GM12878 (cell line): ENCODE results near the gene KIF21A. TPM values are rescaled to one million over a fixed set of nuclear protein-coding genes. Genes with fewer than 3 reads are reported as not detected.

Experiments
- ATAC-seq: fragments of 200-7000 bp; cut with Tn5 transposase; 3 replicates; pipeline ENCODE4 v1.9.1; 2020; ENCODE audit warnings: mild to moderate bottlenecking, moderate library complexity
- BruUV-seq: library from RNA; stranded (reverse); fragments of 400-500 nt; replicated peaks from 2 replicates; lab custom pipeline; 2021; lab: Mats Ljungman, UMichigan
- CTCF ChIA-PET: fragments of 300-600 bp; sonication (Branson Sonifier 250); formaldehyde crosslinking; extraction: SDS; loops from one replicate; lab custom pipeline; 2021; ENCODE audit warnings: inconsistent platforms; lab: Yijun Ruan, JAX
- POLR2A ChIA-PET: fragments of 350-600 bp; formaldehyde crosslinking; extraction: SDS; loops from one replicate; lab custom pipeline; 2021; ENCODE audit warnings: inconsistent platforms; lab: Charles Lee
- RAD21 ChIA-PET: fragments of 300-600 bp; sonication (Branson Sonifier 250); formaldehyde crosslinking; loops from one replicate; lab custom pipeline; 2023; ENCODE audit warnings: antibody characterized with exemption; ENCODE audit not compliant: unreplicated experiment; lab: Charles Lee
- SMC1A ChIA-PET: fragments of 300-600 bp; sonication (Branson Sonifier 250); formaldehyde crosslinking; loops from one replicate; lab custom pipeline; 2023; ENCODE audit not compliant: unreplicated experiment, uncharacterized antibody; lab: Charles Lee
- DNase-seq: peaks from one replicate; pipeline ENCODE4 v3.0.0-alpha.2; 2011; ENCODE audit warnings: low read depth, low spot score
- FAIRE-seq: peaks from 3 replicates; lab custom pipeline; 2011; peaks lifted over from hg19 to GRCh38; lab: Jason Lieb, UNC
- H2AFZ ChIP-seq: 2 replicates; pipeline ENCODE4 v1.6.0; 2011; ENCODE audit warnings: low read depth, low read length, control low read depth; ENCODE audit not compliant: control insufficient read depth
- H3K27ac ChIP-seq: 2 replicates; pipeline ENCODE4 v1.5.1; 2011; ENCODE audit warnings: control low read depth; ENCODE audit not compliant: control insufficient read depth, insufficient read depth
- H3K27me3 ChIP-seq, 2 experiments: replicated peaks in 1 of 2; 2 replicates each; pipeline versions ENCODE4 v1.6.0 to v1.6.1; 2011; ENCODE audit warnings: low read length in 1 of 2; ENCODE audit not compliant: control insufficient read depth in 2 of 2, insufficient read depth in 2 of 2
- H3K36me3 ChIP-seq, 2 experiments: 2 replicates each; pipeline ENCODE4 v1.5.1; 2011; ENCODE audit warnings: low read length in 1 of 2; ENCODE audit not compliant: control insufficient read depth in 2 of 2, insufficient read depth in 2 of 2
- H3K4me1 ChIP-seq: 2 replicates; pipeline ENCODE4 v1.6.1; 2011; ENCODE audit warnings: mild to moderate bottlenecking, low read length, moderate library complexity, mixed read lengths; ENCODE audit not compliant: control insufficient read depth, insufficient read depth
- H3K4me2 ChIP-seq: 2 replicates; pipeline ENCODE4 v1.6.0; 2011; ENCODE audit warnings: control low read depth; ENCODE audit not compliant: control insufficient read depth, insufficient read depth
- H3K4me3 ChIP-seq: fragments of 200-600 bp; sonication (generic); 2 replicates; pipeline ENCODE4 v1.5.1; 2016
- H3K79me2 ChIP-seq: 2 replicates; pipeline ENCODE4 v1.6.0; 2011; ENCODE audit warnings: low read length; ENCODE audit not compliant: control insufficient read depth, insufficient read depth
- H3K9ac ChIP-seq: 2 replicates; pipeline ENCODE4 v1.8.0; 2011; ENCODE audit warnings: low read length, control low read depth, mixed read lengths; ENCODE audit not compliant: control insufficient read depth, insufficient read depth
- H3K9me3 ChIP-seq: replicated peaks from 3 replicates; pipeline ENCODE4 v1.5.1; 2011; ENCODE audit warnings: mild to moderate bottlenecking, low read length; ENCODE audit not compliant: control insufficient read depth, insufficient read depth
- H4K20me1 ChIP-seq: 2 replicates; pipeline ENCODE4 v1.6.0; 2011; ENCODE audit not compliant: control insufficient read depth, insufficient read depth
- CBX5 ChIP-seq: sonication (generic); IDR thresholded peaks from 2 replicates; pipeline ENCODE4 v1.6.1; 2016; ENCODE audit warnings: low read depth, moderate library complexity, mild to moderate bottlenecking, inconsistent platforms
- RAD21 ChIP-seq: IDR thresholded peaks from 2 replicates; pipeline ENCODE4 v1.6.1; 2011; ENCODE audit warnings: mild to moderate bottlenecking, low read depth, low read length, moderate library complexity; ENCODE audit not compliant: insufficient read depth
- SKIL ChIP-seq: fragments of 450-650 bp; IDR thresholded peaks from 2 replicates; pipeline ENCODE4 v1.6.1; 2017; ENCODE audit warnings: mild to moderate bottlenecking, low read depth, inconsistent platforms; ENCODE audit not compliant: poor library complexity, severe bottlenecking
- SMC3 ChIP-seq: IDR thresholded peaks from 2 replicates; pipeline ENCODE4 v1.6.1; 2011; ENCODE audit warnings: low read length, improper control_type of control experiment, borderline replicate concordance
- SPI1 ChIP-seq: IDR thresholded peaks from 2 replicates; pipeline ENCODE4 v1.6.1; 2011; ENCODE audit warnings: low read depth, mild to moderate bottlenecking, low read length, moderate library complexity, borderline replicate concordance; ENCODE audit not compliant: insufficient read depth
- SUZ12 ChIP-seq: fragments of 200-600 bp; sonication (generic); IDR thresholded peaks from one replicate; pipeline ENCODE4 v1.6.1; 2018; ENCODE audit warnings: antibody characterized with exemption, mild to moderate bottlenecking; ENCODE audit not compliant: unreplicated experiment
- ZNF384 ChIP-seq: IDR thresholded peaks from 2 replicates; pipeline ENCODE4 v1.6.1; 2012; ENCODE audit warnings: low read depth, mild to moderate bottlenecking, low read length, improper control_type of control experiment, borderline replicate concordance
- WGBS: methylation state at CpG from one replicate; pipeline ENCODE4 v1.1.6; 2016; ENCODE audit warnings: low lambda C conversion rate; ENCODE audit not compliant: insufficient replicate concordance, insufficient coverage; ENCODE audit errors: missing lambda C conversion rate; 5-methylcytosine and 5-hydroxymethylcytosine counted together
- in situ Hi-C: fragments of 300-500 bp; cut with MboI; formaldehyde crosslinking; loops from 9 replicates; pipeline ENCODE4 v1.14.3; 2018; ENCODE audit warnings: mixed read lengths
- intact Hi-C: fragments of 100-400 bp; cut with micrococcal nuclease; formaldehyde crosslinking; loops from one replicate; pipeline ENCODE4 v1.14.2; 2022; ENCODE audit not compliant: unreplicated experiment
- polyA plus RNA-seq, 11 experiments: library from polyadenylated mRNA; depleted of rRNA in 4 of 11; unstranded in 6 of 11; stranded (reverse) in 5 of 11; fragments of >200 nt; fragmentation: Nextera tagmentation in 4 of 11; fragmentation: Illumina TruSeq in 1 of 11; extraction: Ambion mirVana in 4 of 11; extraction: Trizol in 1 of 11; gene quantifications; 1 replicate in 1 of 11; 2 replicates in 10 of 11; pipeline versions ENCODE4 v1.2.1 to v1.2.3, GENCODE V29; 2011 to 2016; ENCODE audit warnings: inconsistent platforms in 2 of 11, missing spikeins in 2 of 11, low read depth in 1 of 11
- total RNA-seq, 4 experiments: library from RNA; depleted of rRNA in 3 of 4; stranded (reverse); fragments of >200 nt in 3 of 4; fragmentation: Illumina TruSeq in 1 of 4; extraction: Trizol in 1 of 4; gene quantifications; 2 replicates each; pipeline versions ENCODE4 v1.2.1 to v1.2.3, GENCODE V29; 2013 to 2021
- TF ChIP-seq, protein P1 (sequence below), 3 experiments: IDR thresholded peaks in 2 of 3; conservative IDR thresholded peaks in 1 of 3; 2 replicates each; pipeline ENCODE4 v1.5.1; 2011; ENCODE audit warnings: low read depth in 3 of 3, low read length in 3 of 3, mild to moderate bottlenecking in 3 of 3, control low read depth in 2 of 3, moderate library complexity in 2 of 3, inconsistent platforms in 1 of 3, mixed read lengths in 1 of 3; ENCODE audit not compliant: control insufficient read depth in 2 of 3, insufficient read depth in 1 of 3; ENCODE audit errors: extremely low read depth in 1 of 3

KIF21A gene
- total and polyA plus RNA-seq, 10 of the 15 experiments (the other 5 are each of a cell fraction or from before 2014, with no cell fraction given): 21.3 to 42.1 (median 24.5) TPM

DNA sequence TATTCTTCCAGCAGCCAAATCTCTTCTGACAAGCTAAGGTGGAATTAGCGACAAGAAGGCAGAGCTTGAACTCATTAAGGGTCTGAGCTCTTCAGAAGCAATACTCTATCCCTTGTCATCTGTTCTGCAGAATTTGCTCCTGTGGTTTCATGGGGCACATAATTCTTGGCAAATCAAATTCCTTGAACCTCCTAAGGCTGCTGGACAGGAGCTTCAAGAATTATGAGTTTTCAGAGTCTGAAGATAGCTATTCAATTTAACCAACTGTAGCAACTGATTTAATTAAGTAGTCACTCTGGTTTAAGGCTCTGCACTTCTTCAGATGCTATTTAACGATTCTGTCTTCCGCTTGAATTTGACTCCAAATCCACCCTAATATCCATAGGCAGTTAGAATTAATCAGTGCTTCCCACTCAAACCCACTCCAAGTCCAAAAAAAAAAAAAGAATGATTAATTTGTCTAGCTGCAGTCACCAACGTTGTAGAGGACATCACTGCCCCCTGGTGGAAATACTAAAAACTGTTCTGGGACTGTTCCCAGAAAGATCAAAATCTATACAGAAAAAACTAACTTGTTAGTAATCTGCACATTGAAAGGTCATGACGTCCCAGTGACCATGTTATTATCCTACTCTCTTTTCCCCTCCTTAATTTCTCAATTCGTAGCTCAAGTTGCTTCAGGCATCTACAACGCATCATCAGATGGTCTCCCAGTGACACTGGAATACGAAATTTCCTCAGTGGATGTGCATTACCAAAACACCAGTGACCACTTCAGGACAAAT is 169.9 kb downstream of the KIF21A start:
- ATAC-seq (peak; percentile 61), FAIRE-seq (no peak), DNase-seq (no peak)
- H3K27ac ChIP-seq: no peak overlapping the region
- ChIA-PET POLR2A (no interaction called here), RAD21 (interaction anchor here (0.7 to 3.3 kb wide), 10 partner anchors 10 to 945 kb away, joined by 3 to 22 read pairs (median 3); no protein-coding TSS in a partner anchor), CTCF (interaction anchor here (0.6 to 5.5 kb wide), 40 partner anchors 8 to 1136 kb away, joined by 3 to 42 read pairs (median 4); no protein-coding TSS in a partner anchor), SMC1A (interaction anchor here (0.8 to 4.2 kb wide), 8 partner anchors 10 to 945 kb away, joined by 3 to 26 read pairs (median 5); no protein-coding TSS in a partner anchor)
- no peak overlapping the region for H3K9ac ChIP-seq
- TF ChIP-seq RAD21 (peak; percentile 78), ZNF384 (peak; percentile 66), SMC3 (peak; percentile 46; the same call in 1 of the 2 replicates), SPI1 (no peak), CBX5 (no peak), SKIL (no peak), SUZ12 (no peak)
- TF ChIP-seq, protein P1, sequence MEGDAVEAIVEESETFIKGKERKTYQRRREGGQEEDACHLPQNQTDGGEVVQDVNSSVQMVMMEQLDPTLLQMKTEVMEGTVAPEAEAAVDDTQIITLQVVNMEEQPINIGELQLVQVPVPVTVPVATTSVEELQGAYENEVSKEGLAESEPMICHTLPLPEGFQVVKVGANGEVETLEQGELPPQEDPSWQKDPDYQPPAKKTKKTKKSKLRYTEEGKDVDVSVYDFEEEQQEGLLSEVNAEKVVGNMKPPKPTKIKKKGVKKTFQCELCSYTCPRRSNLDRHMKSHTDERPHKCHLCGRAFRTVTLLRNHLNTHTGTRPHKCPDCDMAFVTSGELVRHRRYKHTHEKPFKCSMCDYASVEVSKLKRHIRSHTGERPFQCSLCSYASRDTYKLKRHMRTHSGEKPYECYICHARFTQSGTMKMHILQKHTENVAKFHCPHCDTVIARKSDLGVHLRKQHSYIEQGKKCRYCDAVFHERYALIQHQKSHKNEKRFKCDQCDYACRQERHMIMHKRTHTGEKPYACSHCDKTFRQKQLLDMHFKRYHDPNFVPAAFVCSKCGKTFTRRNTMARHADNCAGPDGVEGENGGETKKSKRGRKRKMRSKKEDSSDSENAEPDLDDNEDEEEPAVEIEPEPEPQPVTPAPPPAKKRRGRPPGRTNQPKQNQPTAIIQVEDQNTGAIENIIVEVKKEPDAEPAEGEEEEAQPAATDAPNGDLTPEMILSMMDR (IDR thresholded peaks at IDR 0.05 in 2 of 3, conservative IDR thresholded peaks at IDR 0.05 in 1 of 3; ENCODE audit: control insufficient read depth in 2 of 3, extremely low read depth in 1 of 3, insufficient read depth in 1 of 3, low read depth in 3 of 3, low read length in 3 of 3): peak; percentile 56 to 64 (median 59)
- intact Hi-C loops (loop anchor here (2.0 to 5.0 kb wide), 4 partner anchors 128 to 1136 kb away; no protein-coding TSS in a partner anchor), in situ Hi-C loops (loop anchor here (5.0 kb wide), 3 partner anchors 351 to 1131 kb away; no protein-coding TSS in a partner anchor)
- no peaks in the 10 kb centered on the region for H3K9me3 ChIP-seq
- no peak overlapping the region for H3K4me2 ChIP-seq
- H3K36me3 ChIP-seq: no peaks in the 10 kb centered on the region
- no peak overlapping the region for H3K4me3 ChIP-seq
- H4K20me1 ChIP-seq: no peaks in the 10 kb centered on the region
- no peaks in the 10 kb centered on the region for H3K79me2 ChIP-seq
- 28% methylated on average over 8 of the region's 8 CpGs for WGBS
- no peak overlapping the region for H2AFZ ChIP-seq
- no peaks in the 10 kb centered on the region for H3K4me1 ChIP-seq
- H3K27me3 ChIP-seq: no peaks in the 10 kb centered on the region
- no TSS peak for BruUV-seq
